ENCODE measurements around the gene DSTN.

DNA sequence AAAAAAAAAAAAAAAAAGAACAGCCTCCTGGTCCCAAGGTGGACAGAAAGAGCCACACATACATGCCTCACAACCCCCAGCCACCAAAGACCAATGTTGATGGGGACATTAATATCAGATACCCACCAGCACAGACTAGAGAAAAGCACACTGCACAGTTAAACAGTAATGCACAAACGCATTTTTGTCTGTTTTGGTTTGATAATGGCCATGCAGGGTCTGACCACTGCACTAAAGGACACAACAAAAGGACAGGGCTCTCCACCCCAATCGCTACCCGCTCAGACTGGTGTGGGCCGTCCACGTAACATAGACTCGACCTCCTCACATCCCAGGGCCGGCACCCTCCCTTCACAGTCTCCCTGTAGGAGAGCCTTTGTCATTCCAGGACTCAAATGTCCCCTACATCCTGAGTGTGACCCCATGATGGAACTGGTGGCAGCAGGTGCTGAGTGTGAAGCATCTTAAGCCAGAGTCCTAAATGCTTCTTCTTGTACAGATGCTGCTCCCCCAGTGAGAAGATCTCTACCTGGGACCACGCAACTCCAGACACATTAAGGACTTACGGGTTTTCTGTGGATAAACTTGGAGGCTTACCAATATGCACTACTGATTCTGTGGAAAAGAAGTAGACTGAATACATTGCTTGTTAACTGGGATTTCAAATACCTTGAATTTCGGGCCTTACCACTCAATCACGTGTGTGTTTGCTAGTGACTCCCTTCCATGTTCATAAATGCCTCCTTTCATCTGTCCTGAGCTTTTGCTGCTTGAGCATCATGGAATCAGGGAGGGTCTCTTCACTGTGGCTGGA is 84.2 kb downstream of the DSTN start:
- TF ChIP-seq, protein P1, sequence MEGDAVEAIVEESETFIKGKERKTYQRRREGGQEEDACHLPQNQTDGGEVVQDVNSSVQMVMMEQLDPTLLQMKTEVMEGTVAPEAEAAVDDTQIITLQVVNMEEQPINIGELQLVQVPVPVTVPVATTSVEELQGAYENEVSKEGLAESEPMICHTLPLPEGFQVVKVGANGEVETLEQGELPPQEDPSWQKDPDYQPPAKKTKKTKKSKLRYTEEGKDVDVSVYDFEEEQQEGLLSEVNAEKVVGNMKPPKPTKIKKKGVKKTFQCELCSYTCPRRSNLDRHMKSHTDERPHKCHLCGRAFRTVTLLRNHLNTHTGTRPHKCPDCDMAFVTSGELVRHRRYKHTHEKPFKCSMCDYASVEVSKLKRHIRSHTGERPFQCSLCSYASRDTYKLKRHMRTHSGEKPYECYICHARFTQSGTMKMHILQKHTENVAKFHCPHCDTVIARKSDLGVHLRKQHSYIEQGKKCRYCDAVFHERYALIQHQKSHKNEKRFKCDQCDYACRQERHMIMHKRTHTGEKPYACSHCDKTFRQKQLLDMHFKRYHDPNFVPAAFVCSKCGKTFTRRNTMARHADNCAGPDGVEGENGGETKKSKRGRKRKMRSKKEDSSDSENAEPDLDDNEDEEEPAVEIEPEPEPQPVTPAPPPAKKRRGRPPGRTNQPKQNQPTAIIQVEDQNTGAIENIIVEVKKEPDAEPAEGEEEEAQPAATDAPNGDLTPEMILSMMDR (IDR thresholded peaks at IDR 0.05), result no peak
- TF ChIP-seq, protein P2, sequence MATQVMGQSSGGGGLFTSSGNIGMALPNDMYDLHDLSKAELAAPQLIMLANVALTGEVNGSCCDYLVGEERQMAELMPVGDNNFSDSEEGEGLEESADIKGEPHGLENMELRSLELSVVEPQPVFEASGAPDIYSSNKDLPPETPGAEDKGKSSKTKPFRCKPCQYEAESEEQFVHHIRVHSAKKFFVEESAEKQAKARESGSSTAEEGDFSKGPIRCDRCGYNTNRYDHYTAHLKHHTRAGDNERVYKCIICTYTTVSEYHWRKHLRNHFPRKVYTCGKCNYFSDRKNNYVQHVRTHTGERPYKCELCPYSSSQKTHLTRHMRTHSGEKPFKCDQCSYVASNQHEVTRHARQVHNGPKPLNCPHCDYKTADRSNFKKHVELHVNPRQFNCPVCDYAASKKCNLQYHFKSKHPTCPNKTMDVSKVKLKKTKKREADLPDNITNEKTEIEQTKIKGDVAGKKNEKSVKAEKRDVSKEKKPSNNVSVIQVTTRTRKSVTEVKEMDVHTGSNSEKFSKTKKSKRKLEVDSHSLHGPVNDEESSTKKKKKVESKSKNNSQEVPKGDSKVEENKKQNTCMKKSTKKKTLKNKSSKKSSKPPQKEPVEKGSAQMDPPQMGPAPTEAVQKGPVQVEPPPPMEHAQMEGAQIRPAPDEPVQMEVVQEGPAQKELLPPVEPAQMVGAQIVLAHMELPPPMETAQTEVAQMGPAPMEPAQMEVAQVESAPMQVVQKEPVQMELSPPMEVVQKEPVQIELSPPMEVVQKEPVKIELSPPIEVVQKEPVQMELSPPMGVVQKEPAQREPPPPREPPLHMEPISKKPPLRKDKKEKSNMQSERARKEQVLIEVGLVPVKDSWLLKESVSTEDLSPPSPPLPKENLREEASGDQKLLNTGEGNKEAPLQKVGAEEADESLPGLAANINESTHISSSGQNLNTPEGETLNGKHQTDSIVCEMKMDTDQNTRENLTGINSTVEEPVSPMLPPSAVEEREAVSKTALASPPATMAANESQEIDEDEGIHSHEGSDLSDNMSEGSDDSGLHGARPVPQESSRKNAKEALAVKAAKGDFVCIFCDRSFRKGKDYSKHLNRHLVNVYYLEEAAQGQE (IDR thresholded peaks at IDR 0.05; ENCODE audit: insufficient read depth in 1 of 2, low read depth in 2 of 2, low read length in 1 of 2), result no peak
- TF ChIP-seq SIN3A (IDR thresholded peaks at IDR 0.05; ENCODE audit: borderline replicate concordance, insufficient read depth, low read depth, low read length) (no peak), POLR2AphosphoS5 (IDR thresholded peaks at IDR 0.05; ENCODE audit: low read depth, low read length) (no peak)

Data from Panc1 (cell line).